ENCODE results near the gene AP3B1.

AP3B1 gene

DNA sequence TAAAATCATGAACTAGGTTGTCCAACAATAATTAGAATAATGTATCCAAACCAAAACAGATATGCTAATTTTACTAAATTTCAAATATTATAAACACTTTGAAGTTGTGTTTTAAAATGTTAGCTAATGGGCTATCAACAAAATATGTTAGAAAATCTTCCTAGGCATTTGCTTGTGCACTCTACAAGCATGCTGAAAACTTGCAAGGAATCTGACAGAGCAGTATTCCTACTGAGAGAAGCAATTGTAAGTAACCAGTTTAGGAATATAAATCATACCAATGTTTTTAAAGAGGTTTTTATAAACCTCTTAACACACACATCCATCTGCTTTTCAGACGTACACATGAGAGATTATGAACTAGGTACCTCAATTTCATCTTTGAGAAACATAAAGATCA is 289.9 kb downstream of the AP3B1 start:
- TF ChIP-seq REST (IDR thresholded peaks at IDR 0.05; ENCODE audit: insufficient replicate concordance, low read depth) (no peak), SPI1 (IDR thresholded peaks at IDR 0.05; ENCODE audit: borderline replicate concordance, low read depth) (no peak), CTCF (IDR thresholded peaks at IDR 0.05; ENCODE audit: insufficient read depth, low read length) (no peak), POLR2AphosphoS5 (IDR thresholded peaks at IDR 0.05; ENCODE audit: low read depth) (no peak), GABPA (IDR thresholded peaks at IDR 0.05; ENCODE audit: low read depth) (no peak)

GRCh38 chr5:78003919-78004318 is 290.6 kb downstream of the AP3B1 start:
- Histone ChIP-seq H3K27me3 (ENCODE audit: insufficient read depth, poor library complexity, severe bottlenecking) (no peaks in the 10 kb centered on the region), H3K27ac (replicated peaks) (peak overlapping the region; percentile 68), H3K4me3 (replicated peaks; ENCODE audit: insufficient read depth, low read length) (no peak overlapping the region)
- no peak for TF ChIP-seq GABPA (IDR thresholded peaks at IDR 0.05; ENCODE audit: low read depth)
- no peak for TF ChIP-seq CTCF (IDR thresholded peaks at IDR 0.05; ENCODE audit: insufficient read depth, low read length)
- no peak for TF ChIP-seq POLR2AphosphoS5 (IDR thresholded peaks at IDR 0.05; ENCODE audit: low read depth)
- no peak for TF ChIP-seq REST (IDR thresholded peaks at IDR 0.05; ENCODE audit: insufficient replicate concordance, low read depth)
- TF ChIP-seq SPI1 (IDR thresholded peaks at IDR 0.05; ENCODE audit: borderline replicate concordance, low read depth): no peak
- DNase-seq (ENCODE audit: low read depth in 1 of 2, low spot score in 1 of 2): peak; percentile 13 to 14

More for the DNA sequence above, 289.9 kb downstream of the AP3B1 start:
- H3K27ac ChIP-seq (replicated peaks): peak overlapping the region; percentile 68; the same call in 1 of the 2 replicates
- no peaks in the 10 kb centered on the region for H3K27me3 ChIP-seq (ENCODE audit: insufficient read depth, poor library complexity, severe bottlenecking)
- no peak for DNase-seq (ENCODE audit: low read depth in 1 of 2, low spot score in 1 of 2)
- no peak overlapping the region for H3K4me3 ChIP-seq (replicated peaks; ENCODE audit: insufficient read depth, low read length)

DNA sequence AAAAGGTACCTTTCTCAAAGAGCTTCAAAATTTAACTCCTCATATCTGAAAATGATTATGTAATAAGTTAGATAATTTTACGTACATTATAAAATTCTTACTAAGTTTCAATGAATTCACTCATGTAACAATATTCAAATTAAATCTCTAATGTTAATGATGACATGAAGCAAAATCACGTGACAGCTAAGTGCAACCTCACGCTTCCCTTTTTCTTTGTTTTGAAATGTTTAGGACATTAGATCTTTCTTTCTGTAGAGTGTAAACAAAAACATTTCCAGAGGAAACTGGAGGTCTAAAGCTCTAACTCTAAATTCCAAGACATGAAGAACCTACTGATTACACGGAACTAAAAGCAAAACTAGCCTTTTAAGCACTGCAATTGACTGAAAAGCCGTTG is 291.0 kb downstream of the AP3B1 start:
- TF ChIP-seq GABPA (IDR thresholded peaks at IDR 0.05; ENCODE audit: low read depth) (no peak), REST (IDR thresholded peaks at IDR 0.05; ENCODE audit: insufficient replicate concordance, low read depth) (no peak), SPI1 (IDR thresholded peaks at IDR 0.05; ENCODE audit: borderline replicate concordance, low read depth) (peak; percentile 46; the same call in 1 of the 2 replicates)
- H3K27ac ChIP-seq (replicated peaks): peak overlapping the region; percentile 68
- DNase-seq (ENCODE audit: low read depth in 1 of 2, low spot score in 1 of 2): peak in 1 of 2 experiments; percentile 3
- H3K4me3 ChIP-seq (replicated peaks; ENCODE audit: insufficient read depth, low read length): no peak overlapping the region
- H3K27me3 ChIP-seq (ENCODE audit: insufficient read depth, poor library complexity, severe bottlenecking): no peaks in the 10 kb centered on the region
